ENCODE results near the gene DNAJC10.
A peak's percentile ranks its signal among the peaks of the same experiment; 100 is the strongest.

Gene DNAJC10

DNA sequence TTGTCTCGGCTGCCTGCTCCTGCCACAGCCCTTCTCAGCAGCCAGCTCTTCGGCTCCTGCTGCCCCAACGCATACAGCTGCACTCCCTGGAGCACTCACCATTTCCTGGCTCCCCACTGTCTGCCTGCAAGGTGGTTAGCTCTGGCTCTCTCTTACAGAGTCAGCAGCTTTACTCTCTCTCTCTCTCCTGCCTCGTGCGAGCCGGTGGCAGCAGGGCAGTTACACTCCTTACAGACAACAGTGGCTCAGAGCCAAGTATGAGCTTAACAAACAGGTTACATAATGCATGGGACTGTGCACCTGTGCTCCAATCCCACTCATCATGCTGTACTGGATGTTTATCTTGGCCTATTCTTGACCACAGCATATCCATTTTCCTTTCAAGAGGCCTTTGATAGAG lies 47.4 kb upstream of the DNAJC10 start:
- Histone ChIP-seq H3K4me1 (ENCODE audit: control insufficient read depth, low read length) (peaks cover 31% of the 10 kb centered on the region), H3K4me3 (ENCODE audit: low read length) (peak overlapping the region; percentile 33), H3K4me2 (ENCODE audit: low read length) (peak overlapping the region; percentile 55), H3K27ac (ENCODE audit: low read depth, low read length) (peak overlapping the region; percentile 41), H3K27me3 (ENCODE audit: control insufficient read depth, low read length) (no peaks in the 10 kb centered on the region), H3K9me3 (ENCODE audit: control insufficient read depth, insufficient read depth, low read length) (no peaks in the 10 kb centered on the region), H4K20me1 (ENCODE audit: control insufficient read depth, insufficient read depth, low read depth, low read length) (no peaks in the 10 kb centered on the region), H3F3A (ENCODE audit: control insufficient read depth, insufficient read depth) (no peaks in the 10 kb centered on the region), H3K9me2 (replicated peaks; ENCODE audit: control insufficient read depth, low read length) (no peaks in the 10 kb centered on the region), H3K36me3 (ENCODE audit: control insufficient read depth, low read length) (no peaks in the 10 kb centered on the region), H3K79me2 (ENCODE audit: control insufficient read depth, low read length) (no peaks in the 10 kb centered on the region)
- no peak for TF ChIP-seq EZH2phosphoT487 (IDR thresholded peaks at IDR 0.05; ENCODE audit: borderline replicate concordance, low read length)
- no peak for TF ChIP-seq CTCF (IDR thresholded peaks at IDR 0.05; ENCODE audit: low read depth, low read length, poor library complexity, severe bottlenecking)

DNA sequence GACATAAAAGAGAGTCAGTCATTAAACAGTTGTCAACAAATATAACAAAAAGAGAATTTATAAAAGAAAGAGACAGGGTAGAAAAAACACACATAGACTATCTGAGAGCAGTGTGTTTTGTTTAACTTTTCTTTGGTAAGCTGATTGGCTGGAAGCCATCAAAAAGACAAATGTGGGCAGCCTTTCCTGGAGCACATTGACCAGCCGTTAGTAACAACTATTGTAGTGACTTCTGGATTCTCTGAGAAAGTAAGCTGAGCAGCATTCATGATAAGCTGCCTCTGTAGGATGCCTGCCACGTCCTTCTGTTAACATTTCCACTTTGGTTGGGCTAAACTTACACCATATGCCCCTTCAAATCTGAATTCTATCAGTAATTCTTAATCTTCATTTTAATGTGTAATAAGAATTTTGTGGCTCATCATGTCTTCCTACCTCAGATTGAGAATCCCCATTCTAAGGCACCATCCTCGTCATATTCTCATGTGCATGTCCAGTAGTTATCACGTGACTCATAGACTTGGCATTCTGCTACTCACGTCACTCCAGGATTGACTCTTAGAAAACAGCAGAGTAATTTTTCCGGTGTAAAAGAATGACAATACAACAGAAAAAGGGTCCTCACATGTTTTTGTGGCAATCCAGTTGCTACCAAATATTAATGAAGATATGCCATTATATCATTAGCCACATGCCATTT lies 43.4 kb upstream of the DNAJC10 start:
- no peak for TF ChIP-seq EZH2phosphoT487 (IDR thresholded peaks at IDR 0.05; ENCODE audit: borderline replicate concordance, low read length)
- Histone ChIP-seq H3K4me1 (ENCODE audit: control insufficient read depth, low read length) (peaks cover 20% of the 10 kb centered on the region), H3K79me2 (ENCODE audit: control insufficient read depth, low read length) (no peaks in the 10 kb centered on the region), H3K36me3 (ENCODE audit: control insufficient read depth, low read length) (no peaks in the 10 kb centered on the region), H4K20me1 (ENCODE audit: control insufficient read depth, insufficient read depth, low read depth, low read length) (no peaks in the 10 kb centered on the region), H3K4me2 (ENCODE audit: low read length) (no peak overlapping the region), H3K27me3 (ENCODE audit: control insufficient read depth, low read length) (no peaks in the 10 kb centered on the region), H3K9me2 (replicated peaks; ENCODE audit: control insufficient read depth, low read length) (no peaks in the 10 kb centered on the region), H3K4me3 (ENCODE audit: low read length) (no peak overlapping the region), H3K27ac (ENCODE audit: low read depth, low read length) (no peak overlapping the region), H3F3A (ENCODE audit: control insufficient read depth, insufficient read depth) (no peaks in the 10 kb centered on the region), H3K9me3 (ENCODE audit: control insufficient read depth, insufficient read depth, low read length) (no peaks in the 10 kb centered on the region)

- Histone ChIP-seq H3K4me1 (ENCODE audit: control insufficient read depth, low read length) (peaks cover 31% of the 10 kb centered on the region), H3K4me2 (ENCODE audit: low read length) (no peak overlapping the region), H3K9me3 (ENCODE audit: control insufficient read depth, insufficient read depth, low read length) (no peaks in the 10 kb centered on the region), H4K20me1 (ENCODE audit: control insufficient read depth, insufficient read depth, low read depth, low read length) (no peaks in the 10 kb centered on the region), H3K27ac (ENCODE audit: low read depth, low read length) (no peak overlapping the region), H3K9me2 (replicated peaks; ENCODE audit: control insufficient read depth, low read length) (no peaks in the 10 kb centered on the region), H3K79me2 (ENCODE audit: control insufficient read depth, low read length) (no peaks in the 10 kb centered on the region), H3K36me3 (ENCODE audit: control insufficient read depth, low read length) (no peaks in the 10 kb centered on the region), H3K27me3 (ENCODE audit: control insufficient read depth, low read length) (no peaks in the 10 kb centered on the region), H3K4me3 (ENCODE audit: low read length) (no peak overlapping the region), H3F3A (ENCODE audit: control insufficient read depth, insufficient read depth) (no peaks in the 10 kb centered on the region; the same call in 1 of the 2 replicates)
- TF ChIP-seq EZH2phosphoT487 (IDR thresholded peaks at IDR 0.05; ENCODE audit: borderline replicate concordance, low read length) (no peak), CTCF (IDR thresholded peaks at IDR 0.05; ENCODE audit: low read depth, low read length, poor library complexity, severe bottlenecking) (no peak)
Measured at GRCh38 chr2:182680837-182681236, 35.2 kb upstream of the DNAJC10 start.

DNA sequence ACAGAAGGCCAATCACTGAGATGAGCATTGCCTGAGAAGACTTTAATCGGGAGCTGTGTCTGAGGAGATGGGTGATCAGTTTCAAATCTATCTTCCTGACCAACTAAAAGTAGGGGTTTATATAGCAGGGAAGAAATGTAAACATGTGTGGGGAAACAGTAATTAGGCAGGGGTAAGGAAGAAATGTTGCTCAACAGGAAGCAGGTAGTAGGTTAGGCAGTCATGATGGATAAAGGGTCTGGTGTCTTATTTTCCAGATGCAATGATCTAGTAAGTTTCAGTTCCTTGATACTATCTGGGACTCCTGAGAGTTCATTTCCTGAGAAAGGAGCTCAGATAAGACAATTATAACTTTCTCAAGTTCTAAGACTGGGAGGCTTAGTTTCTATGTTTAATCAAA lies 33.8 kb upstream of the DNAJC10 start:
- Histone ChIP-seq H4K20me1 (ENCODE audit: control insufficient read depth, insufficient read depth, low read depth, low read length) (no peaks in the 10 kb centered on the region), H3K27me3 (ENCODE audit: control insufficient read depth, low read length) (no peaks in the 10 kb centered on the region), H3K9me3 (ENCODE audit: control insufficient read depth, insufficient read depth, low read length) (no peaks in the 10 kb centered on the region), H3K9me2 (replicated peaks; ENCODE audit: control insufficient read depth, low read length) (no peaks in the 10 kb centered on the region), H3K4me3 (ENCODE audit: low read length) (no peak overlapping the region), H3K4me2 (ENCODE audit: low read length) (peak overlapping the region; percentile 41), H3F3A (ENCODE audit: control insufficient read depth, insufficient read depth) (no peaks in the 10 kb centered on the region; the same call in 1 of the 2 replicates), H3K27ac (ENCODE audit: low read depth, low read length) (no peak overlapping the region), H3K79me2 (ENCODE audit: control insufficient read depth, low read length) (no peaks in the 10 kb centered on the region), H3K36me3 (ENCODE audit: control insufficient read depth, low read length) (no peaks in the 10 kb centered on the region), H3K4me1 (ENCODE audit: control insufficient read depth, low read length) (peaks cover 31% of the 10 kb centered on the region)
- TF ChIP-seq CTCF (IDR thresholded peaks at IDR 0.05; ENCODE audit: low read depth, low read length, poor library complexity, severe bottlenecking): no peak
- TF ChIP-seq EZH2phosphoT487 (IDR thresholded peaks at IDR 0.05; ENCODE audit: borderline replicate concordance, low read length): no peak

Data from DOHH2 (cell line).